NOMO-1 treated with dmso at 0.1 percent for 144 hours (cell line): Measurements from ENCODE around the gene ROBO3.

Source experiments
- DNase-seq: peaks from one replicate; lab custom pipeline; 2025; ENCODE audit not compliant: unreplicated experiment; lab: John Stamatoyannopoulos, UW

The ROBO3 gene

GRCh38 chr11:124841840-124842239 lies 23.4 kb upstream of the ROBO3 start:
- no peak for DNase-seq

GRCh38 chr11:124842305-124842704 lies 22.9 kb upstream of the ROBO3 start:
- no peak for DNase-seq

- no peak for DNase-seq
These were observed 21.7 kb upstream of the ROBO3 start for GRCh38 chr11:124843616-124843910.

- no peak for DNase-seq
These were observed 20.6 kb upstream of the ROBO3 start for GRCh38 chr11:124844664-124845079.

- no peak for DNase-seq
These were observed 19.1 kb upstream of the ROBO3 start for GRCh38 chr11:124846070-124846673.

GRCh38 chr11:124859171-124859570 lies 6.1 kb upstream of the ROBO3 start:
- DNase-seq: no peak

GRCh38 chr11:124861670-124862069 lies 3.6 kb upstream of the ROBO3 start:
- no peak for DNase-seq

DNA sequence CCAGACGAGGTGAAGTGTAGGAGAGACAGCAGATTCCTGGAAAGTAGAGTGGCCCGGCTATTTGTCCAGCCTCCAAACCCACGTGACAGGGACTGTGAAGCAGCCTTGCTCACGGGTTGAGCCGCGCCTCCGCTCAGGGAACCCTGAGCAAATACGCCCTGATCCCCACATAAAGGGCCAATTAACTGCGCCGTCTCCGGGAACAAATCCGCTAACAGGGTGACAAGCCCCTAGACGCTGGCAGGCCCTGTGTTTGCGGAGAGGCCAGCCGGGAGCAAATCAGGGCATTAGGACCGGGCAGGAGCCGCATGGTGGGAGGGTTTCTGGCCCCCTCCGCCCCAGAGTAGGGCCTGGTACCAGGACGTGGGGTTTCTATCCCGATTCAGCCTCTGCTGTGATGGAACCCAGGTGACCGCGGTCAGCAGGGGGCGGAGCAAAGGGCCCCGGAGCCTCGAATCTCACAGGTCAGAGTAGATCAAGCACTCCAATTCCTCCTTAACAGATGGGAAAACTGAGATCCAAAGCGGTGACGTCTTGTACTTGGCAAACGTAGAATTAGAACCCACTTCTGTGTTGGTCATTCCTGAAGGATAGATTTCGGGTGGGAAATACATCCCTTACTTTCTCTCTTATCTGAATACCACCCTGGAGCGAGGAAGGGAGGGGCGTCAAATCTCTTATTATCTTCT lies 2.0 kb upstream of the ROBO3 start:
- DNase-seq: no peak

DNA sequence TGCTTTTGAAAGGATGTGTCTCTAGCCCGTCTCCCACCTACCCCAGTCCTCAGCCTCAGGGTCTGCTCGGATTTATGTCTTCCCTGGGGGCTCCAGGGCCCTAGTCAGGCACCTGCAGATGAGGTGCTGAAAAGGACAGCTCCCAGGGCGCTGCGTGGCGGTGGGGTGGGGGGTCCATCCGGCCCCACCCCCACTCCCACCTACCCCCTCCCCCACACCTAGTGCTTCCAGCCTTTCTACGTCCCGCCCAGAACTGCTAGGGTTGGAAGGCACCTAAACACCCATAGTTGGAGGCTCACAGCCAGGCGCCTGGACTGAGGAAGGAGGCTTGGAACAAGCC lies 1.4 kb upstream of the ROBO3 start:
- DNase-seq: no peak

- DNase-seq: no peak
These were observed 898 bp upstream of the ROBO3 start for GRCh38 chr11:124864176-124864891.

GRCh38 chr11:124864892-124865180 lies 396 bp upstream of the ROBO3 start:
- no peak for DNase-seq

DNA sequence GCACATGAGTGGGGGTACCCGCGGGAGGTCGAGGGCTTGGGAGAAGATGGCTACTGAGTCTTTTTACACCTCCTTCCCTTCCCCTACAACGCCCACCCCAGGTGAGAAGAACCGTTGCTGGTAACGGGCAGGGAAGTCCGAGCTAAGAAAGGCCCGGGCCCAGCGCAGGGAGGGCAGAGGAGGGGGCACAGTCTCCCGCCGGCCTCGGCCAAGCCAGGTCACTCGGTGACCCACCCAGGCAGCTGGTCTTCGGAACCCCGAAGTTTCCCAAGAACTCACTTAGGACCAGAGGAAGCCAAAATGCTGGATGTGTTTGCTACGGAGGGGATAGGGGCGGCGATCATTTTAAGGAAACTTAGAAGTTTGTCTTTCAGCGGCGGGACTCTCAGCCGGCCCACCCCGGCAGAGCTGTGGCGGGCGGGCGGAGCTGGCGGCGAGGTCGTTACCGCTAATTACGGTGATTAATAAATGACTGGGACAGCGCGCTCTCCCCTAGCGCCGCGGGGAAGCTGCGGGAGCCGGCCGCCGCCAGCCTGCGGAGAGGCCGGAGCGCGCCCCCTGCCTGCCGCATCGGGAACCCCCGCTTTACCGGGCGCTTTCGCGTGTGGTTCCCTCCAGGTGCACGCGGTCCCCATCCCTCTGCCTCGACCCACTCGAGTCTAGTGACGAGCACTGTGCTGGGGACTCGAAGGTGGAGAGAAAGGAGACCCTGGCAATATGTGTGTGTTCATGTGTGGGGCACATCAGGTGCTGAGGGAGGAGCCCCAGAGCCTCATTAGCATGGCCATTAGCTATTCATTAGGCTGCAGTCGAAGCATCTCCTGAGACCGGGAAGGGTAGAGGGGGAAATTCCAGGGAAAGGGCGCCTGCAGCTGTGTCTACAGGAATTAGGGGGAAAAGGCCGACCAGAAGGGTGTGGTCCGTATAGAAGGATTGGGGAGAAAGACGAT lies 945 bp downstream of the ROBO3 start:
- DNase-seq: peak; percentile 21

GRCh38 chr11:124867700-124868099 lies 2.5 kb downstream of the ROBO3 start:
- no peak for DNase-seq

- DNase-seq: no peak
These were observed 3.4 kb downstream of the ROBO3 start for GRCh38 chr11:124868331-124869274.

- no peak for DNase-seq
These were observed 4.1 kb downstream of the ROBO3 start for GRCh38 chr11:124869331-124869730.

- DNase-seq: no peak
These were observed 4.7 kb downstream of the ROBO3 start for GRCh38 chr11:124869856-124870387.

- no peak for DNase-seq
These were observed 5.2 kb downstream of the ROBO3 start for GRCh38 chr11:124870430-124870829.

- no peak for DNase-seq
These were observed 7.0 kb downstream of the ROBO3 start for GRCh38 chr11:124872280-124872679.

- DNase-seq: no peak
These were observed 7.5 kb downstream of the ROBO3 start for GRCh38 chr11:124872741-124873140.

- no peak for DNase-seq
These were observed 8.7 kb downstream of the ROBO3 start for GRCh38 chr11:124873951-124874350.
